SKM-1 treated with dmso at 0.1 percent for 144 hours (cell line): Measurements from ENCODE around the gene TMEM17.

ENCODE experiments used
- DNase-seq: peaks from one replicate; lab custom pipeline; 2025; ENCODE audit not compliant: unreplicated experiment; lab: John Stamatoyannopoulos, UW

The TMEM17 gene

DNA sequence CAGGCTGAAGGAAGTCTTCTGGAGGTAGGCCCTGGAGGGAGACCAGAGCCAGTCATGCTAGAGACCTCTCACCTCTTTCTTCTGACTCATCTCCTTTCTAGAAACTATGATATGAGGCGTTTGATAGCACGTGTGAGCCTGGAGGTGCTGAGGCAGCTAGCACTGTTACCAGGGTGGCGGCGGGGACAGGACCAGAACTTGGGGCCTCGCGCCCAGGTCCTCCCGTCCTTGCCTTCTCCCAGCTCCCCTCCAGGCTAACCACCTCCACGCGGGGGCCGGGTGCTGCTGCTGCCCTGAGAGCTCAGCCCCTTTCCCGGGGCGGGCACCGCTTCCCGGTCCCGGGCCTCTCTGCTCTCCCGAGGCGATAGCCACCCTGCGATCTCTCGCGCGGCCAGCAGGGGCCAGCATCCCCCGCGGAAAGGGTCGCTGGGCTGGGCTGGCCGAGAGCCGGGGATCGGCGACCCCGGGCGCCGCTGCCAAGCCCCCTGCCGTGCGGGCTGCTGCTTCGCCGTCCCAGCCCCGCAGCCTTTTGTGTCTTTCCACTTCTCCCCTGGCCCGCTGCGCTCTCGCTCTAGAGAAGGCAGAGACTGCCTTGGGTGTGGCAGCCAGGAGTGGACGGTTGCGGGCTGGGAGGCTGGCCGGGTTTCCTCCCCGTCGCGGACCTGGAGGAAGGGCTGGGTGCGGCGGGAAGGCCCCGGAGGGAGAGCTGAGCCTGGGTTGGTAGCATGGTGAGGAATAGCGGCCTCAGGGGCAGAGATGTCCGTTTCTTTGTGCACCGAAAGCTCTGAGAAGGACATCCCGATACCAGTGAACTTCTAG, 49.1 kb downstream of the TMEM17 start:
- DNase-seq: peak; percentile 64

GRCh38 chr2:62455957-62456692, 49.9 kb downstream of the TMEM17 start:
- DNase-seq: no peak

DNA sequence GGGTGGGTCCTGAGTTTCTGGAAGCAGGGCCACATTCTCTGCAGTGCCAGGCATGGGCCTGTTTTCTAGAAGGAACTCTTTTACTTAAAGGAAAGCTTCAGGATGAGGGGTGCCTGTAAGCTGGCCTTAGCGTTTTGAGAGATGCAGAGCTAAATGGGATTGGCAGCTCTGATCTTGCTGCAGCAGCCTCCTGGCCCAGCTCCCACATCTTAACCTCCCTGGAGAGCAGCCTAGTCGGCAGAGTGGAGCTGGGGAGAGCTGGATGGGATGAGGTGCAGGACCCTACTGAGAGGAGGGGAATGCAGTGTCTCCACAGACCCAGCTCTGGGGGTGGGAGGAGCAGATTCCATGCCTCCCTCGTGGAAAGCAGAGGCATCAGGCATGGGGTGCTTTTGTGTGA, 52.0 kb downstream of the TMEM17 start:
- no peak for DNase-seq

DNA sequence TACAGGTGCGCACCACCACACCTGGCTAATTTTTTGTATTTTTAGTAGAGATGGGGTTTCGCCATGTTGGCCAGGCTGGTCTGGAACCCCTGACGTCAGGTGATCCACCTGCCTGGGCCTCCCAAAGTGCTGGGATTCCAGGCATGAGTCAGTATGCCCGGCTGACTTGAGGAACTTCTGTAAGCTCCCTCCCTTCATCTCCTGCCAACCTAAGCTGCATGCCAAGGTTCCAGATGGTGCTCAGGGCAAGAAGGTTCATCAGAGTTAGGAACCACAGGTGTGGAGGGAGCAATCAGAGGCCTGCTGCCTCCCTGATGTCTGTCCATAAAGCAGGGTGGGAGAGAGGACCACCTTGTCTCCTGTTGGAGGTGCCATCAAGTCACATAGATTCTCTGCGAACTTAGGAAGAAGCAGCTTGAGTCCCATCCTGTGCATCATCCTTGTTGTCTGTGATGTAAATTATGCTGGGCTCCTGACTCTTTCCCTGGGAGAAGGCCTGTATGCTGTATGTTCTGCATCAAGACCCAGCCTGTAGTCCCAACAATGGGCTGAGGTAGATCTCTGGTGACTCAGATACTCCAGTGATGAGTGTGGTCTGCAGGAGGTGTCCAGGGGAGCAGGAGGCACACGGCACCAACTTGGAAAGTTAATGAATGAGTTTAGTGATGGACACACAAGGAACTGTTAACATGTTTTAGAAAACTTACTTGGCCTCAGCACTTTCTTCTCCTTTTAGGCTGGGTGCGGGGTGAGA, 53.1 kb downstream of the TMEM17 start:
- DNase-seq: no peak

DNA sequence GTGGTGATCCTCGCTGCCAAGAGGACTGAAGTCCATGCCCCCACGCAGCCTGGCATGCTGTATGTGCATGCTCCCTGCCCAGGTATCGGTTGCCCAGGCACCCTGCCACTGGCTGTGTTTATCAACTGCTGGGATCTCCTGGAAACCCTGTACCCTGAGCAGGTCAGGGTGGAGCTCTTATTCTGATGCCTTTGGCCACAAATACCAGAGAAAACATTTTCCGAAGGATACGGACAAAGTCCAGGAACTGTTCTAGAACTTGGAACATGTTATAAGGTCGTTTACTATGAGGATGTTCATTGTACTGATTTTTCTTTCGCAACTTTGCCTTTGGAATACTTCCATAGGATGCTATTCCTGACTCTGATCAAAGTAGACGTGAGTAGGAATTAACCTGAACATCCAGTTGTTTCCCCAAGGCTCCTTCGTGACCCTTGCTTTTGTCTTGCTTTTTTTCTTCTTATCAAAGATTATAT, 55.2 kb downstream of the TMEM17 start:
- DNase-seq: no peak
